CD4-positive, alpha-beta T cell treated with Interleukin-4 for 4 hours (primary cell): Measurements from ENCODE around the gene INKA1.
"Not testable (repeated sequence)": the region's sequence is repeated elsewhere in the genome, so short reads cannot be mapped to it uniquely, and the experiment has no call there.

ENCODE experiments used
- DNase-seq: peaks from one replicate; pipeline ENCODE4 v3.0.0-alpha.2; 2020

Gene INKA1

DNA sequence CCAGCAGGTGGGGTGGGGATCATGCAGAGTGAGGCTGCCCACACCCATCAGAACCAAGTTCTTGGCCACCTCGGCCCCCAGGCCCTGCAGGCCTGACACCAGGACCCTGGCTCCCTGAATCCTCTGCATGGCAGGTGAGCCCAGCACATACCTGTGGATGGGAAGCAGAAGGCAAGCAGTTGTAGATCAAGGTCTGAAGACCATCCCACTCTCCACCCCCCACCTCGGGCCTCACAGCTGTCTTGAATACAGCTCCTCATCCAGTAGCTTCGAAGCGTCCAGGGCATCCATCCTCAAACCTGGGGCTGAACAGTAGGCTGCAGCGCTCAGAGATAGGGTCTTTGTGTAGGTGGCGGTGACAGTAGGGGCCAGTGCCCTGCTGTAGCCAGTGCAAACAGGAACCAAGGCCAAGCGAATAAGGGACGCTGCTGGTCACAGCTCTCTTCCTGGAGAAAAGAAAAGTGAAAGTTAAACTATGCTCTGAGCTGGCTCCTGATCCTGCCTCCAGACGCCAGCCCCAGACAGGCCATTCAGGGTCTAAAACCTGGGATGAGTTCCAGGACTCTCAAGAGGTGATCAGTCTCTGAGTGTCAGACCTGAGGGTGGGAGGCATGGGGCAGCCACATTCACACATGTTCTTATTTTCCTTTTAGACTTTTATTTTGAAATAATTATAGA is 10.6 kb downstream of the INKA1 start, which contains the start of gene UBA7:
TSS of gene UBA7 (minus strand) at position 457 of the 678 bp plus-strand sequence. CDS start at position 291, 166 bp downstream.
- peak; percentile 49 for DNase-seq

DNA sequence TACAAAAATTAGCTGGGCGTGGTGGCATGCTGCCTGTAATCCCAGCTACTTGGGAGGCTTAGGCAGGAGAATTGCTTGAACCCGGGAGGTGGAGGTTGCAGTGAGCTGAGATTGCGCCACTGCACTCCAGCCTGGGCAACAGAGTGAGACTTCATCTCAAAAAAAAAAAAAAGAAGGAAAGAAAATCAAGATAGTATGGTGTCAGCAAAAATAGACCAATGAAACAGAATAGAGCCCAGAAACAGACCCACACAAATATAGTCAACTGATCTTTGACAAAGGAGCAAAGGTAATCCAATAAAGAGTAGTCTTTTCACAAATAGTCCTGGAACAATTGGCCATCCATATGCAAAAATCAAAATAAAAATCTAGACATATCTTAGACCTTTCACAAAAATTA is 20.1 kb downstream of the INKA1 start:
- not testable (repeated sequence) for DNase-seq

DNA sequence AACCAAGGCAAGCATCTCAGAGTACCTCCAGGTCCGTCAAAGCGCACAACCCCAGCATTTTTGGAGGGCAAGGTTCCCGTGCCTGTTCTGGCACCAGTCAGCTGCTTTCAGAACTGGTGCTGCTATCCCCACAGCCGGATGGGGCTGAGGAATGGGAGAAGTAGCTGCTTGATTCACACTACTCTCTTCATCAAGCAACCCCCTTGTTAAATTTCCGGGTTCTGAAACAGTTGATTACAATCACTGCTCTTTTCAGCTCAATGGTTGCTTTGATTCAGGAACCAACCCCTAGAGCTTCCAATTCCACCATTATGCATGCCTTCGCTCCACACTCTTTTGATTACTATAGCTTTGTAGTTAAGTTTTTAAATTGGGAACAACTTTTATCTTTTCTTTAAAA is 23.0 kb downstream of the INKA1 start:
- DNase-seq = no peak

DNA sequence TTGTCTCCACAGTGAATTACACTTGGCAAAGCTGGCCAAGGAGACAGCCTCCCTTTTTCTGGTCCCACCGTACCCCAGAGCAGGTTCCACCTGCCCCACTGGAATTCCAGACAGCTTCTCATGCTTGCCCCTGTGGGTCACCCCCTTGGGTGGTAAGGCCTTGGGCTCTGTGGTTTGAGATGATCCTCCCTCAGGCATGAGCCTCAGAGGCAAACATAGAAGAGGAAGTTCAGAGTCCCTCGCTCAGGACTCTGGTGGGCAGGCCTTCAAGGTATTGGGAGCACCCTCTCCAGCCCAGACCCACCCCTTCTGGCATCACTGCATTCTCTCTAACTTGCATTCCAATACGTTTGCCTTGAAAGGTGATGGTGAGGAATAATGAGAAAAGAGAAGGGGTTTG is 28.3 kb downstream of the INKA1 start:
- DNase-seq = no peak

DNA sequence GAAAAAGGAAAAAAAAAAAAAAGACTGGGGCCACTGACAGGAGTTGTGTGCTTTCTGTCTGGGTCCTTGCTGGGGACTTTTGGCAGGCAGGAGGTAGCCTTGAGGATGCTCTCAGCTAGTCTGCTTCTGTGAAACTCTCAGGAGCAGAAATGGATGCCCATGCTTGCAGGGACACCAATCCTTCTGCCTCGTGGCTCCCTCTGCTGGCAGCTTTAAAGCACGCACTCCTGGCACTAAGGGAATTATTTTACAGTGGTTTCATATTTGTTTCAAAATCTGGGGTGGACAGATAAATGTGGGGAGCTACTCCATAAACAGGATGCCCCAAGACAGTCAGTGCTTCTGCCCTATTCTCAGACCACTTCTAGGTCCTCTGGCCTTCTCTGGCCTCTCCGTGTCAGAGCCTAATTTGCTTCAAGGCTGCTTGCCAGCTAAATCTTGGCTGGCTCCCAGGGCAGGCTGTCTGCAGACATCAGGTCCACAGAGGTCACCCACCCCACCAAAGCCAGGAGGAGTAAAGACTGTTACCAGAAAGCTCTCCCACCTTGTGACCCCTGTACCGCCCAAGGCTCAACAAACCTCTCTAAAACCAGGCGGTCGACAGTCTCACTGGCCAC is 36.2 kb downstream of the INKA1 start:
- peak; percentile 83 for DNase-seq

- no peak for DNase-seq
Observed at GRCh38 chr3:49840388-49840787, 37.3 kb downstream of the INKA1 start.

GRCh38 chr3:49841126-49841696 is 38.1 kb downstream of the INKA1 start:
- no peak for DNase-seq

- DNase-seq = no peak
Observed at GRCh38 chr3:49841806-49842205, 38.7 kb downstream of the INKA1 start.

DNA sequence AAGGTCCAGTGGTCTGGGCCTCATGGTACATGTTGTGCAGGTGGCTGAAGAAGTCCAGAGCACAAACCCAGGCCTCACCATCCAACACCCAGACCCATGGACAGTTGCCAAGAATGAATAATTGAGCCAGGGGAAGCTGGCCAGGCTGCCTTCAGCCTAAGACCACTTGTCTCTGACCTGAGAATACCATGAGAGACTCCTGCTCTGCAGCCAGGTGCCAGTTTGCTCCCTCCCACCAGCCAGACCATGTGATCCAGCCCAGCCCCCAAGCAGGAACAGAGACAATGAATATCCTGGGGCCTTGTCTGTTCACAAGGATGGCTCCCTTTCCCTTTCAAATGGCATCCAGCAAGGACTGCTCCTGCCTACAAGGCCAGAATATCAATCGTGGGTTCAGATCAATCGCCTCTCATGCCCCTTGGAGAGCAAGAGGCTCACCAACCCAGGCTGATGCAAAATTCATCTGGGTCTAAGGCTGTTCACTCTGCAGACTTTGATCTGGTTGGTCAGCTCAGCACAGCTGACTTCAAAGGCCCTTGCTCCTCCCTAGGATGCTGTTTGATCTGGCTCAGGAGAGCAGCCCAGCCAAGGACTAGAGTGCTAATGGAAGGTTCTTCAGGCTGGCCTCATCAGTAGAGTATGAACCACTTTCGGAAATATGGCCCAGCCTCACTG is 39.9 kb downstream of the INKA1 start:
- no peak for DNase-seq

DNA sequence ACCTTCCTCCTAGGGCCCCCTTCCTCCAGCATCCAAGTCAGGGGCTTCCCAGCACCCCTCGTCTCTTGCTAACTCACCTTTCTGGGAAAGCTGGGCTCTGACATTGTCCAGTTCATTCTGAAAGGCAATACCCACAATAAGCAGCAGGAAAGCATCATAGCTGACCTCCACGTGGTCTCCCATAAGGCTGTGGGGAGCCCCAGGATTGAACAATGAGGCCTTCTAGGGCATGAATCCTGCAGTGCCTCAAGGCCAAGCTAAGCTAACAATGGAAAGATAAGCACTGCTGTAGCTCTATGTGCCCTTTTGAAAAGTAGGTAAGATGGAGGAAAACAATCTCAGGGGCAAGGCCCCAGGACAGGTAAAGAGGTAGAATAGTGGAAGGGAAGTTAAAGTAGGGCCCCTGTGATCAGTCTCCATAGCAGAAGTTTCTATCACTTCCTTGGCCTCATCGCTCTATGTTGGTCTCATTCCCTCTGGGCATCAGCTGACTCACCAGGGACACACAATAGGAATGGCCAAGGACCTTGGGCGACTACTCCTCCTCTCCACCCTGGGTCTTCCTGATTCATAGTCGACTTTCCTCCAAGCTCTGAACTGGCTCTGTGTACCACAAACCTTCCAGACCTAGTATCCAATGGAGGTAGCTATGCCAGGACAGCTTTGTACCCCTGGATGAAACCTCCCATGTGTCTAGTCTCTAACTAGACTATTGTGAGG is 41.6 kb downstream of the INKA1 start:
- DNase-seq = no peak

DNA sequence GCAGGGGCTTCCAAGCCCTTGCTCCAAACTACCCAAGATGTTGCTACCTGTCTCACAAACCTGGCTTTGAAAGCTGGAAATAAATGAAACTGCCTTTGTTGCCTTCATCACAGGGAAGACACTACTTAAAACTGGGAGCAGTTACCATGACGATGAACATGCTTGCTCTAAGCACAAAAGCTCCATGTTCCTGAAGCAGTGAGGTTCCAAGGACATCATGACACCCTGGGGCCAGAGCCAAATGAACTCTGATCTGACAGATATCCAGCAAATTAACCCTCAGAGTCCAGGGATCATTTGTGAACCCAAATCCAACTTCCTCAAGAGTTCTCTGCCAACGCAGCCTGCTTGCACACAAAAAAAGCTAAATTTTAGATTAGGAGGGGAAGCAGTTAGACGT is 42.6 kb downstream of the INKA1 start:
- DNase-seq = no peak
